GM20000 (cell line): Measurements from ENCODE around the gene COA4.

ENCODE experiments used
- DNase-seq: peaks from one replicate; pipeline ENCODE4 v3.0.0; 2012; ENCODE audit warnings: low spot score
- TF ChIP-seq, protein P1 (sequence below): IDR thresholded peaks from 2 replicates; pipeline ENCODE4 v1.5.1; 2012; ENCODE audit warnings: mild to moderate bottlenecking, control low read depth; ENCODE audit errors: extremely low read depth, missing control alignments

COA4 gene

DNA sequence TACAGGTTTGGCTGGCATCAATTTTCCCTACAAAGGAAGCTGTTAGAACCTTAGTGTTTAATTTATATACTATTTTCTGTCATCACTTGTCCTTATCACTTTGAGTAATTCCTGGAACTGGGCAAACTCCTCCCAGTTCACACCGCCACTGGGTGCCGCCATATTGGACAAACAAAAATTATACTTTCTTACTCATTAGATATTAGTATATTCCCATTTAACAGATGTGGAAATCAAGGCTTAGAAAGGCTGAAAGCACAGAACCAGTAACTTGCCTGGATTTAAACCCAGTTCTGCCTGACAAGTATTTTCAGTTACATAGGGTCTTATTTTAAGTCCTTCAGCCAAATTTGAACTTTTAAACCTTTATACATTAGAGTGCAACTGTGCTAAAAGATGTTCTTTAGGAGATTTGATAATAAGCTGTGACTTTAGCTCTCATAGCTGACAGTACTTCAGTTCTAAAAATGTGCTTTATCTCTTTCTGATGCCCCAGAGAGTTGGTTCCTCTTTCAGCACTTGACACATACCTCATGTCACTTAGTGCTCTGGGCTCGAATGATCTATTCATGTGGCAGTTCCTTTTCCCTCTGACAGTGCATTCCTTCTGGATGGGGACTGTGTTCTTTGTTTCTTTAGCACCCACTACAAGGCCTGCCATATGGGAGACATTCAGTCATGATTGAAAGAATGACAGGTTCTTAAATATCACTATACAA lies 25.4 kb downstream of the COA4 start:
- TF ChIP-seq, protein P1, sequence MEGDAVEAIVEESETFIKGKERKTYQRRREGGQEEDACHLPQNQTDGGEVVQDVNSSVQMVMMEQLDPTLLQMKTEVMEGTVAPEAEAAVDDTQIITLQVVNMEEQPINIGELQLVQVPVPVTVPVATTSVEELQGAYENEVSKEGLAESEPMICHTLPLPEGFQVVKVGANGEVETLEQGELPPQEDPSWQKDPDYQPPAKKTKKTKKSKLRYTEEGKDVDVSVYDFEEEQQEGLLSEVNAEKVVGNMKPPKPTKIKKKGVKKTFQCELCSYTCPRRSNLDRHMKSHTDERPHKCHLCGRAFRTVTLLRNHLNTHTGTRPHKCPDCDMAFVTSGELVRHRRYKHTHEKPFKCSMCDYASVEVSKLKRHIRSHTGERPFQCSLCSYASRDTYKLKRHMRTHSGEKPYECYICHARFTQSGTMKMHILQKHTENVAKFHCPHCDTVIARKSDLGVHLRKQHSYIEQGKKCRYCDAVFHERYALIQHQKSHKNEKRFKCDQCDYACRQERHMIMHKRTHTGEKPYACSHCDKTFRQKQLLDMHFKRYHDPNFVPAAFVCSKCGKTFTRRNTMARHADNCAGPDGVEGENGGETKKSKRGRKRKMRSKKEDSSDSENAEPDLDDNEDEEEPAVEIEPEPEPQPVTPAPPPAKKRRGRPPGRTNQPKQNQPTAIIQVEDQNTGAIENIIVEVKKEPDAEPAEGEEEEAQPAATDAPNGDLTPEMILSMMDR = no peak
- DNase-seq = no peak

DNA sequence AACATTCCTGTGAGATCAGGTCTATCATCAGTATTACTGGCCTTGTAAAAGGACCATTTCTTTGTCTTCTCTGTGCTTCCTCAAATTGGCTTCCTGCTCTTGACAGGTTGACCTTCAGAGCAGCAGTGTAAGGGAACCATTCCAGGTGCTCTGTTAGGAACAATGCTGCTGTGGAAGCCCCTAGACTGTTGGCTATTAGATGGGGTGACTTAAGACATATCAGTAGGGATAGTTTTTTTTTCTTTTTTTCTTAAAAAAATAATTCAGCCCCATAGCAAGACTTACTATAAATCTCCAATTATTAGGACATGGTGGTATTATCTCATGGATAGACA lies 37.6 kb downstream of the COA4 start:
- no peak for DNase-seq
- TF ChIP-seq, protein P1 = no peak

DNA sequence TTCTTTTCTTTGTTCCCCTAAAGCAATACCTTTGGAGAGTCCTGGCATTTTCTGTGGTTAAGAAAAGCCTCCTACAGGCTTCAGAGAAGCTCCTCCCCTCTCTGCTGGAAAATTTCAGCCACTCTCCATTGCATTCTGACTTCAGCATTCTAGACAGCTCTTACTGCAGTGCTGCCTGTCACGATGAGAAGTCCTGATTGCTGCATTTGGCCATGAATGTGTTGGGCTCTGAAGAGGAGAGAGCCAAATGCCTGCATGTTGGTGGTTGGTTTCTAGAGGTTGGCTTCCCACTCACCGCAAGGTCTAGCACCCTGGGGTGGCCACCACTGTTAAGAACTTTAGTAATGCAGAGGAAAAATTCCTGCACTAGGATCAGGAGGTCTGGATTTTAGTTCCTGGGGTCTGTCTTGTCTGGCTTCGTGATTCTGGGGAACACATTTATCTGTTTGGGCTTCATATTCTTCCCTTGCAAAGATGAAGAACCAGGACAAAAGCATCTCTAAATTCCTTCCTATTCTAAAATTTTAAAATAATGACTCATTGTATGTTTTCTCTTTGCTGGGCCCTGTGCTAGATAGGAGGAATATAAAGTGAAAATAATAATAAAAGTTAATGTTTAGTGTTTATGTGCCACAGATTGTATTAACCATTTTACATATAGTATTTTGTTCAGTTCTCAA lies 38.1 kb downstream of the COA4 start:
- TF ChIP-seq, protein P1 = no peak
- no peak for DNase-seq

DNA sequence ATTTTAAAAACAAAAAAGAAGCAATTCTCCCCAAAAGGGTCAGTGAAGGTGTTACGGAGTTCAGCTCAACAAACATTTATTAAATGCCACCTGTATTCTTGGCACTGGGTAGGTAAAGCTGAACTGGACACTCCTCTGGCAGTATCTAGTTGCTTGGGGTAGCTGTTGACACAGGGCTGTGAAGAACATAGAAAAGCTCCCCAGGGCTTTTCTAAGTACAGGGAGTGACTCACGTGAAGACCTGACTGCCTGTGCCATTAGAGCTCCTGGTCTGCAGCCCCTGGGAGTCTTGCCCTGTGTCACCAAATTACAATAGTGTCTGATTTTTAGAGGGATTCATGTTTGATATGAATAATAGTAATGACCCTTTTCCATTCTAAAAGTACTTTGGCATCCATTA lies 43.6 kb downstream of the COA4 start:
- TF ChIP-seq, protein P1 = no peak
- DNase-seq = no peak

DNA sequence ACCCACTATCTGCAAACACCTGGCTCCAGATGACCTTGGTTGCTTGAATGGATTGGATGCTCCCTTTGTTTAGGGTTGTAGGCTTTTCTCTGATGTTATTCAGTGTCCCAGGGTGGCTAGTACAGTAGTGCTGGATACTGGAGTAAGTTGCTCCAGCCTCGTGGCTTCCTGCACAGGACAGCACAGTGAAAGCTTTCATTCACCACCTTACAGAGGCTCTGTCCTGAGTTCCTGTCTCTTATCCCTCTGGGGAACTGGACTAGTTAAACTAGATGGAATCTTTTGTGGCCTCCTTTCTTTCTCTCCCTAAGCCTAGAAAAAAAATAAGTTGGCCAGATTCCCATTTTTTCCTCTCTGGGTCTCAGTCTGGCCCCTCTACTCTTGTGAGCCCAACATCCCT lies 46.4 kb downstream of the COA4 start:
- no peak for DNase-seq
- TF ChIP-seq, protein P1 = no peak
